MM.1S (cell line): Measurements from ENCODE around the gene MED15.

Experiments
- DNase-seq: peaks from one replicate; pipeline ENCODE4 v3.0.0-alpha.2; 2015
- H2AFZ ChIP-seq: fragments of 300-600 bp; sonication (generic); 2 replicates; pipeline ENCODE4 v1.6.0; 2016; ENCODE audit warnings: antibody characterized with exemption, low read length
- H3F3A ChIP-seq: fragments of 300-600 bp; sonication (generic); 2 replicates; pipeline ENCODE4 v1.6.1; 2016; ENCODE audit warnings: mild to moderate bottlenecking, antibody characterized with exemption, low read length, moderate library complexity, mixed read lengths; ENCODE audit not compliant: insufficient read depth
- H3K27ac ChIP-seq: fragments of 300-600 bp; sonication (generic); 2 replicates; pipeline ENCODE4 v1.5.1; 2016; ENCODE audit warnings: mild to moderate bottlenecking, low read length
- H3K27me3 ChIP-seq: fragments of 300-600 bp; sonication (generic); replicated peaks from 2 replicates; pipeline ENCODE4 v1.6.0; 2016; ENCODE audit warnings: low read length; ENCODE audit not compliant: insufficient read depth
- H3K36me3 ChIP-seq: fragments of 300-600 bp; sonication (generic); replicated peaks from 2 replicates; pipeline ENCODE4 v1.6.1; 2016; ENCODE audit warnings: mild to moderate bottlenecking, low read length, mixed read lengths; ENCODE audit not compliant: insufficient read depth
- H3K4me1 ChIP-seq: fragments of 300-600 bp; sonication (generic); 2 replicates; pipeline ENCODE4 v1.6.1; 2016; ENCODE audit warnings: low read length, mixed read lengths
- H3K4me2 ChIP-seq: fragments of 300-600 bp; sonication (generic); 2 replicates; pipeline ENCODE4 v1.6.0; 2016; ENCODE audit warnings: low read depth, low read length
- H3K4me3 ChIP-seq: fragments of 300-600 bp; sonication (generic); 2 replicates; pipeline ENCODE4 v1.5.1; 2016; ENCODE audit warnings: low read length, mixed read lengths
- H3K79me2 ChIP-seq: fragments of 300-600 bp; sonication (generic); 2 replicates; pipeline ENCODE4 v1.6.1; 2016; ENCODE audit warnings: mixed run types, low read length, mixed read lengths
- H3K9ac ChIP-seq: fragments of 300-600 bp; sonication (generic); 2 replicates; pipeline ENCODE4 v1.6.1; 2016; ENCODE audit warnings: low read length, mixed read lengths
- H3K9me2 ChIP-seq: fragments of 300-600 bp; sonication (generic); replicated peaks from 2 replicates; pipeline ENCODE4 v1.6.1; 2016; ENCODE audit warnings: mild to moderate bottlenecking, low read length, mixed read lengths; ENCODE audit not compliant: insufficient read depth
- H3K9me3 ChIP-seq: fragments of 300-600 bp; sonication (generic); replicated peaks from 2 replicates; pipeline ENCODE4 v1.6.1; 2016; ENCODE audit warnings: mild to moderate bottlenecking, low read length, mixed read lengths; ENCODE audit not compliant: insufficient read depth
- H4K20me1 ChIP-seq: fragments of 300-600 bp; sonication (generic); 2 replicates; pipeline ENCODE4 v1.6.1; 2016; ENCODE audit warnings: mild to moderate bottlenecking, low read length, moderate library complexity, mixed read lengths; ENCODE audit not compliant: insufficient read depth
- CTCF ChIP-seq: fragments of 300-600 bp; sonication (generic); IDR thresholded peaks from 2 replicates; pipeline ENCODE4 v1.5.1; 2016; ENCODE audit warnings: antibody characterized with exemption, low read length, mixed read lengths
- EZH2 ChIP-seq: fragments of 300-600 bp; sonication (generic); optimal IDR thresholded peaks from 2 replicates; pipeline ENCODE3; 2017; ENCODE audit warnings: low read depth, mild to moderate bottlenecking, antibody characterized with exemption, low read length, mixed read lengths
- EZH2phosphoT487 ChIP-seq: fragments of 300-600 bp; sonication (generic); IDR thresholded peaks from 2 replicates; pipeline ENCODE4 v1.6.1; 2018; ENCODE audit warnings: antibody characterized with exemption, low read length

The MED15 gene

GRCh38 chr22:20579273-20580120, 72.1 kb downstream of the MED15 start:
- no peaks in the 10 kb centered on the region for H4K20me1 ChIP-seq
- TF ChIP-seq CTCF, result no peak
- TF ChIP-seq EZH2, result no peak
- TF ChIP-seq EZH2phosphoT487, result no peak
- no peaks in the 10 kb centered on the region for H3K27me3 ChIP-seq
- H3F3A ChIP-seq, result no peaks in the 10 kb centered on the region
- H3K4me1 ChIP-seq, result no peaks in the 10 kb centered on the region
- no peak overlapping the region for H3K9ac ChIP-seq
- H3K4me3 ChIP-seq, result no peak overlapping the region
- no peaks in the 10 kb centered on the region; the same call in 1 of the 2 replicates for H3K79me2 ChIP-seq
- no peak overlapping the region for H2AFZ ChIP-seq
- H3K27ac ChIP-seq, result no peak overlapping the region
- H3K36me3 ChIP-seq, result peaks cover 3% of the 10 kb centered on the region; the same call in 1 of the 2 replicates
- no peak overlapping the region for H3K4me2 ChIP-seq
- DNase-seq, result no peak
- H3K9me2 ChIP-seq, result no peaks in the 10 kb centered on the region
- H3K9me3 ChIP-seq, result no peaks in the 10 kb centered on the region

- Histone ChIP-seq H3F3A (no peaks in the 10 kb centered on the region), H3K9me2 (no peaks in the 10 kb centered on the region), H3K27me3 (no peaks in the 10 kb centered on the region), H3K9ac (no peak overlapping the region), H3K79me2 (no peaks in the 10 kb centered on the region; the same call in 1 of the 2 replicates), H3K4me2 (no peak overlapping the region), H3K4me3 (no peak overlapping the region), H3K27ac (no peak overlapping the region), H4K20me1 (no peaks in the 10 kb centered on the region), H3K36me3 (peaks cover 3% of the 10 kb centered on the region; the same call in 1 of the 2 replicates), H3K4me1 (no peaks in the 10 kb centered on the region), H3K9me3 (no peaks in the 10 kb centered on the region), H2AFZ (no peak overlapping the region)
- TF ChIP-seq CTCF (no peak), EZH2phosphoT487 (no peak), EZH2 (no peak)
- no peak for DNase-seq
Measured at GRCh38 chr22:20580179-20580578, 72.8 kb downstream of the MED15 start.

GRCh38 chr22:20580611-20581502, 73.4 kb downstream of the MED15 start:
- no peak overlapping the region for H2AFZ ChIP-seq
- H3F3A ChIP-seq, result no peaks in the 10 kb centered on the region
- no peak overlapping the region for H3K4me3 ChIP-seq
- H3K9me2 ChIP-seq, result no peaks in the 10 kb centered on the region
- no peak overlapping the region for H3K27ac ChIP-seq
- H3K4me2 ChIP-seq, result no peak overlapping the region
- H3K36me3 ChIP-seq, result peaks cover 3% of the 10 kb centered on the region; the same call in 1 of the 2 replicates
- TF ChIP-seq EZH2phosphoT487 (no peak), CTCF (no peak), EZH2 (no peak)
- H3K27me3 ChIP-seq, result no peaks in the 10 kb centered on the region
- H3K4me1 ChIP-seq, result no peaks in the 10 kb centered on the region
- no peaks in the 10 kb centered on the region for H3K9me3 ChIP-seq
- no peaks in the 10 kb centered on the region; the same call in 1 of the 2 replicates for H3K79me2 ChIP-seq
- DNase-seq, result no peak
- no peak overlapping the region for H3K9ac ChIP-seq
- no peaks in the 10 kb centered on the region for H4K20me1 ChIP-seq
